GM19328 (cell line): ENCODE measurements around the gene RPS3.
A peak's percentile ranks its signal among the peaks of the same experiment; 100 is the strongest.
"Not testable (repeated sequence)": the region's sequence is repeated elsewhere in the genome, so short reads cannot be mapped to it uniquely, and the experiment has no call there.

ENCODE experiments used
- ATAC-seq: cut with Tn5 transposase; IDR thresholded peaks from one replicate; pipeline ENCODE4 v1.9.1; 2021; ENCODE audit warnings: mild to moderate bottlenecking, moderate library complexity; ENCODE audit not compliant: unreplicated experiment

RPS3 gene

GRCh38 chr11:75413146-75413545 is 13.8 kb downstream of the RPS3 start:
- not testable (repeated sequence) for ATAC-seq

- no peak for ATAC-seq
Measured at GRCh38 chr11:75413864-75414263, 14.5 kb downstream of the RPS3 start.

DNA sequence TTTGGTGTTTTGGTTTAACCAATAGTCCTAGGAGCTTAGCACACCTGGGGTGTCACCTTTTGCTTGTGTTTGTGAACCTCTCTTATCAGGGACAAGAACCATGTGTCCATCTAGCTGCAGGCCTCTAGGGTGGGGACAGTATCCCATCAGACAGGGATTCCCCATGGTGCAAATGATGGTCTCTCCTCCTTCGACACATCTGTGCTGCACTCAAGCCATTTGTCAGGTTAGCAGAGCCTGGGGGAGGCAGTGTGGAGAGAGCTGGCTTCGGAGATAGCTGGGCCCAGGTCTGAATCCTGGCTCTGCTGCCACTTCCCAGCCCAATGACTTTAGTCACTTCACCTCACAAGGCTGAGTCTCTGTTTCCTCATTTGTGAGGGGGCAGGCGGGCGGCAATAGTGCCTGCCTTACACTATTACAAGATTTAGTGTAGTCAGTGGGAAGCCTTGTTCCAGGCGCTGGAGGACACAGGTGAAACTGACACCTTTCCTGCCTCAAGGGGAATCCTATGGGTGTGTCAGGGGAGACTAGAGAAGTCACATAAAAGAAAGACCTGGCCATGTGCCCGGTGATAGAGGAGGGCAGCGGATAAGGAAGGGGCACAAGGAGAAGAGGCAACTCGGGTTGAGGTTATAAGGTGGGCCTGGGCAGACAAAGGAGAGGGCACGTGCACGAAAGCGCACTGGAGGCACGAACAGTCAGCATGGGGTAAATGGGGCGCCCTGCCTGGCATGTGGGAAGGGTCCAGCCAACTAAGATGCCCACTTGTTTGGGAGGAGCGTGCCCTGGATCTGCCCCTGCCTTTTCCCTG is 21.1 kb downstream of the RPS3 start:
- ATAC-seq, result no peak

GRCh38 chr11:75421035-75421602 is 21.8 kb downstream of the RPS3 start:
- no peak for ATAC-seq

DNA sequence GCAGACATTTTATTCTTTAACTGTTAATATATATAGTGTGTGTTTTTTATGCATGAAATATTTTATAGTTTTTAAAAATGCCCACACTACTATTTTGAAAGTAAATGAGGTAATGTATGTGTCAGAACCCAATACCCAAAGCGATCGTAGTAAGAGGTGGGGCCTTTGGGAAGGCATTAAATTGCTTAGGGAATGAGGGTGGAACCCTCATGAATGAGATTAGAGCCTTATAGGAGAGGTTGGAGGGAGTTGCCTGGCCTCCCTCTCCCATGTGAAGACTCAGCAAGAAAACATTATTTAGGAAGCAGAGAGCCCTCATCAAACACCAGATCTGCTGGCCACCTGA is 22.6 kb downstream of the RPS3 start:
- ATAC-seq, result no peak

DNA sequence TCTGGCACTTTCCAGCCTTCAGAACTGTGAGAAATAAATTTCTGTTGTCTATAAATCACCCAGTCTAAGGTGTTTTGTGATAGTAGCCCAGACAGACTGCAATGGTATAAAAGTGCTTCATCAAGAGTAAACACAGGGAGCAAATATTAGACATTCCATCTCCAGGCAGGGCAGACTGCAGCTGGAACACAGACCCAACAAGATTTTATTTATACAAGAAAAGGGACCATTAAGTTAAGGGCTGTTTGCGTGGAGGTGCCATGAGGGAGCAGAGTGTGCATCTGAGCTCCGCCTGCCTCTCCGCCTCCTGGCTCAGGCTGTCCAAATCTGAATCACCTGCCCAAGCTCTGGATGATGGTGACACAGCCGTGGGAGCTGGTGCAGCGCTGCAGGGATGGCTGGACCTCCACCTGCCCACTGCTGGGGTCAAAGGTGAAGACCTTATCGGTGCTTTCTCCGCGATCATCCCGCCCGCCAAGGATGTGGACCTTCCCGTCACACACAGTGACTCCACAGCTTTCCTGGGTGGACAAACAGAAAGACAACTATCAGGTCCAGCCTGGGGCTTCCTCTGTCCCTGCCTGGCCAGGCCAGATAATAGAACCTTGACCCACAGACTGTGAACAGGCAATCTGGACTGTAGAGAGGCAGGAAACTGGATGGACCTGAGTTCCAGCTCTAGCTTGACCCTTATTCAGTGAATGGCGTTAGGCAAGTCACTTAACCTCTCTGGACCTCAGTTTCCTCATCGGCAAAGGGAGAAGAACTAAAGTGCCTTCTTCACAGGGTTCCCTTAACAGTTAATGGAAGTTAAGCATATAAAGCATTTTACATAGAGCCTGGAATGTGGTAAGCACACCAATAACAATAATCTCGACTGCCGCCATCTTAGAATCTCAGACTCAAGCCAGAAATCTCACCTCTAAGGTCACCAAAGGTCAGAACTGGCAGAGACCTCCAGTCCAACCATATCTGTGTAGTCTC is 23.2 kb downstream of the RPS3 start:
- no peak for ATAC-seq

DNA sequence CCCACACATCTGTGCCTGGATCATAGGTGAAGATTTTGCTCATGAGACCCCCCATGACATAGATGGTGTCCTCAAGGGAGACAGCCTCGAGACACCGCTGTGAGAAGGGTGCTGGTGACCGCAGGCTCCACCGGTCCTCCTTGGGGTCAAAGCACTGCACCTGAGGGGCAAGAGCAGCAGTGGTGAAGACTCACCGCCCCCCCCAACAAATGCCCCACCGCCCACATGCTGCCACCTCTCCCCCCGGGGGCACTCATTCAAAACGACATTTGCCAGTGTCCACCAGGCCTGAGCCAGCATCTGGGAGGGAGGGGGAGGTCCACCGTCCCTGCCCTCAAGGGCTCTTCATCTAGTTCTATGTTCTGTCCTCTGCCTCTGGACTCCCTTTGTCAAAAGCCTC is 24.4 kb downstream of the RPS3 start:
- no peak for ATAC-seq

GRCh38 chr11:75424396-75424795 is 25.1 kb downstream of the RPS3 start:
- ATAC-seq, result no peak

DNA sequence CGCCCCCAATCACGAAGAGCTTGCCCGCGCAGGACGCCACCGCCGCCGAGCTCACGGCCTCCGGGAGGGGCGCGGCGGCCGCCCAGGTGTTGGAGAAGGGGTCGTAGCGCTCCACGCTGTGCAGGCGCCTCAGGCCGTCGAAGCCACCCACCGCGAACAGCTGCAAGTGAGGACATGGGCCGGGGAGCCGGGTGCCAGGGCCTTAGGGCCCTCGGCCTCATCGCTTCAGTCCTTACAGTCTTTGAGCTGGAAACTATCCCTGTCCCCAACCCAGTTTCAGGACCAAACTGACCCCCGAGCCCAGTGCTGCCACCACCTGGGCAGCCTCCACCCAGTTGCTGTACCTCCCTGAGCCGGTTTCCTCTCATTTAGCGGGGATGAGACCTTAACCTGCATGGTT is 26.1 kb downstream of the RPS3 start:
- no peak for ATAC-seq

- no peak for ATAC-seq
Measured at GRCh38 chr11:75426720-75427086, 27.4 kb downstream of the RPS3 start.

- ATAC-seq, result no peak
Measured at GRCh38 chr11:75427181-75427580, 27.9 kb downstream of the RPS3 start.

GRCh38 chr11:75428281-75428724 is 29.0 kb downstream of the RPS3 start:
- ATAC-seq, result peak; percentile 63

GRCh38 chr11:75428989-75429640 is 29.8 kb downstream of the RPS3 start:
- no peak for ATAC-seq

GRCh38 chr11:75429641-75429901 is 30.3 kb downstream of the RPS3 start:
- ATAC-seq, result no peak

GRCh38 chr11:75429902-75430713 is 30.8 kb downstream of the RPS3 start:
- ATAC-seq, result no peak

GRCh38 chr11:75430714-75431532 is 31.6 kb downstream of the RPS3 start:
- ATAC-seq, result no peak

GRCh38 chr11:75431533-75432525 is 32.5 kb downstream of the RPS3 start:
- no peak for ATAC-seq

GRCh38 chr11:75432911-75433321 is 33.6 kb downstream of the RPS3 start, which contains the start of gene KLHL35:
Gene KLHL35 (minus strand): TSS chr11:75433203. CDS start chr11:75430629, 2,574 bp downstream.
- no peak for ATAC-seq
